Middle frontal gyrus (tissue), 1 donor: ENCODE results near the gene PLEKHM3.

Experiments
- DNase-seq: peaks from one replicate; pipeline ENCODE4 v3.0.0-alpha.2; 2015; ENCODE audit warnings: low spot score; ENCODE audit errors: extremely low spot score

The PLEKHM3 gene

GRCh38 chr2:207863345-207863744, 162.0 kb downstream of the PLEKHM3 start:
- DNase-seq, result no peak

GRCh38 chr2:207861789-207862188, 163.5 kb downstream of the PLEKHM3 start:
- no peak for DNase-seq

GRCh38 chr2:207860685-207861084, 164.6 kb downstream of the PLEKHM3 start:
- no peak for DNase-seq

GRCh38 chr2:207855591-207855990, 169.7 kb downstream of the PLEKHM3 start:
- no peak for DNase-seq

- no peak for DNase-seq
Observed at GRCh38 chr2:207854484-207855440, 170.6 kb downstream of the PLEKHM3 start.

- no peak for DNase-seq
Observed at GRCh38 chr2:207852791-207853190, 172.5 kb downstream of the PLEKHM3 start.

- DNase-seq, result no peak
Observed at GRCh38 chr2:207849443-207849842, 175.9 kb downstream of the PLEKHM3 start.

GRCh38 chr2:207848545-207848928, 176.8 kb downstream of the PLEKHM3 start:
- DNase-seq, result no peak

- no peak for DNase-seq
Observed at GRCh38 chr2:207847807-207848544, 177.4 kb downstream of the PLEKHM3 start.

GRCh38 chr2:207847098-207847806, 178.1 kb downstream of the PLEKHM3 start:
- no peak for DNase-seq

GRCh38 chr2:207845202-207845864, 180.0 kb downstream of the PLEKHM3 start:
- DNase-seq, result no peak

GRCh38 chr2:207844648-207845047, 180.7 kb downstream of the PLEKHM3 start:
- no peak for DNase-seq

- no peak for DNase-seq
Observed at GRCh38 chr2:207840101-207840500, 185.2 kb downstream of the PLEKHM3 start.

- no peak for DNase-seq
Observed at GRCh38 chr2:207839575-207839974, 185.8 kb downstream of the PLEKHM3 start.

GRCh38 chr2:207839028-207839427, 186.3 kb downstream of the PLEKHM3 start:
- DNase-seq, result no peak

- no peak for DNase-seq
Observed at GRCh38 chr2:207836521-207837133, 188.7 kb downstream of the PLEKHM3 start.

GRCh38 chr2:207835805-207836204, 189.5 kb downstream of the PLEKHM3 start:
- no peak for DNase-seq

- no peak for DNase-seq
Observed at GRCh38 chr2:207833251-207833751, 192.0 kb downstream of the PLEKHM3 start.

- DNase-seq, result no peak
Observed at GRCh38 chr2:207831584-207832248, 193.6 kb downstream of the PLEKHM3 start.
